HCT116 (cell line): ENCODE data around the gene LONRF3. TPM values are rescaled to one million over a fixed set of nuclear protein-coding genes. Genes with fewer than 3 reads are reported as not detected.

Experiments
- ATAC-seq: fragments of 200-7000 bp; cut with Tn5 transposase; 2 replicates; pipeline ENCODE4 v1.9.1; 2020; ENCODE audit warnings: mild to moderate bottlenecking, moderate library complexity
- BruUV-seq: library from RNA; stranded (reverse); fragments of 400-500 nt; replicated peaks from 2 replicates; lab custom pipeline; 2021; lab: Mats Ljungman, UMichigan
- CTCF ChIA-PET: fragments of 300-600 bp; sonication (Branson Sonifier 250); formaldehyde crosslinking; loops from one replicate; lab custom pipeline; 2021; ENCODE audit warnings: antibody characterized with exemption; lab: Charles Lee
- POLR2A ChIA-PET: fragments of 300-600, 350-600 bp; sonication (Branson Sonifier 250); formaldehyde crosslinking; loops from one replicate; lab custom pipeline; 2021; ENCODE audit warnings: antibody characterized with exemption; lab: Charles Lee
- RAD21 ChIA-PET, 2 experiments: fragments of 300-600 bp; sonication (Branson Sonifier 250); formaldehyde crosslinking; loops; one replicate each; lab custom pipeline; 2023; ENCODE audit warnings: low total read pairs in 2 of 2; ENCODE audit not compliant: uncharacterized antibody in 2 of 2, unreplicated experiment in 2 of 2, low non-redundant PET in 1 of 2; lab: Charles Lee
- DNase-seq: peaks from one replicate; pipeline ENCODE4 v3.0.0-alpha.2; 2010; ENCODE audit warnings: low read depth, low spot score
- H2AFZ ChIP-seq: fragments of 200-600 bp; shearing (Covaris generic), sonication (generic); 2 replicates; pipeline ENCODE4 v1.6.1; 2017; ENCODE audit warnings: low read depth, mixed run types, mixed read lengths, antibody characterized with exemption, low read length; ENCODE audit not compliant: poor library complexity, severe bottlenecking
- H3K27ac ChIP-seq: 2 replicates; pipeline ENCODE4 v1.5.1; 2012; ENCODE audit warnings: low read depth, low read length
- H3K27me3 ChIP-seq: fragments of 200-600 bp; sonication (generic); 2 replicates; pipeline ENCODE4 v1.6.1; 2016; ENCODE audit warnings: mixed run types, low read length, mixed read lengths; ENCODE audit not compliant: insufficient read depth
- H3K36me3 ChIP-seq, 2 experiments: fragments of 200-500 bp in 1 of 2; fragments of 200-600 bp in 1 of 2; sonication (Bioruptor generic) in 1 of 2; sonication (generic) in 1 of 2; 2 replicates each; pipeline versions ENCODE4 v1.5.1 to v1.6.1; 2014 to 2016; ENCODE audit warnings: low read length in 2 of 2, inconsistent platforms in 1 of 2, mixed read lengths in 1 of 2, mixed run types in 1 of 2; ENCODE audit not compliant: insufficient read depth in 2 of 2, control insufficient read depth in 1 of 2
- H3K4me1 ChIP-seq, 2 experiments: fragments of 200-600 bp in 1 of 2; sonication (generic) in 1 of 2; 2 replicates each; pipeline versions ENCODE4 v1.5.1 to v1.6.1; 2012 to 2017; ENCODE audit warnings: low read length in 2 of 2, inconsistent platforms in 1 of 2, mild to moderate bottlenecking in 1 of 2, mixed read lengths in 1 of 2, mixed run types in 1 of 2, moderate library complexity in 1 of 2; ENCODE audit not compliant: insufficient read depth in 2 of 2, control insufficient read depth in 1 of 2
- H3K4me2 ChIP-seq: fragments of 200-600 bp; sonication (generic); 2 replicates; pipeline ENCODE4 v1.6.1; 2017; ENCODE audit warnings: mixed run types, low read length, mixed read lengths
- H3K4me3 ChIP-seq, 2 experiments: fragments of 200-600 bp in 1 of 2; sonication (generic) in 1 of 2; replicated peaks in 1 of 2; 2 replicates each; pipeline ENCODE4 v1.5.1; 2011 to 2016; ENCODE audit warnings: low read length in 2 of 2, control low read depth in 1 of 2, low read depth in 1 of 2, mild to moderate bottlenecking in 1 of 2, mixed read lengths in 1 of 2, mixed run types in 1 of 2
- H3K79me2 ChIP-seq: fragments of 200-600 bp; sonication (generic); 2 replicates; pipeline ENCODE4 v1.6.1; 2017; ENCODE audit warnings: mild to moderate bottlenecking, mixed run types, low read length, moderate library complexity, mixed read lengths; ENCODE audit not compliant: insufficient read depth
- H3K9ac ChIP-seq: fragments of 200-600 bp; sonication (generic); 2 replicates; pipeline ENCODE4 v1.6.1; 2016; ENCODE audit warnings: low read length, mixed read lengths
- H3K9me2 ChIP-seq: fragments of 200-600 bp; sonication (generic), shearing (Covaris generic); 2 replicates; pipeline ENCODE4 v1.6.1; 2017; ENCODE audit warnings: mixed run types, mild to moderate bottlenecking, moderate library complexity; ENCODE audit not compliant: insufficient read depth
- H3K9me3 ChIP-seq, 2 experiments: fragments of 200-500 bp in 1 of 2; fragments of 200-600 bp in 1 of 2; sonication (Bioruptor generic) in 1 of 2; sonication (generic) in 1 of 2; 2 replicates each; pipeline ENCODE4 v1.6.1; 2014 to 2017; ENCODE audit warnings: low read length in 2 of 2, mixed read lengths in 2 of 2, inconsistent platforms in 1 of 2, low read depth in 1 of 2, mild to moderate bottlenecking in 1 of 2, mixed run types in 1 of 2, moderate library complexity in 1 of 2; ENCODE audit not compliant: control insufficient read depth in 1 of 2, insufficient read depth in 1 of 2
- H4K20me1 ChIP-seq: fragments of 200-600 bp; sonication (generic), shearing (Covaris generic); 2 replicates; pipeline ENCODE4 v1.6.1; 2017; ENCODE audit warnings: mixed run types, mild to moderate bottlenecking, moderate library complexity; ENCODE audit not compliant: insufficient read depth
- CBX3 ChIP-seq: IDR thresholded peaks from 2 replicates; pipeline ENCODE4 v1.6.1; 2012; ENCODE audit warnings: low read depth
- CEBPB ChIP-seq: IDR thresholded peaks from 2 replicates; pipeline ENCODE4 v1.6.1; 2012; ENCODE audit warnings: low read depth
- EGR1 ChIP-seq: IDR thresholded peaks from 2 replicates; pipeline ENCODE4 v1.6.1; 2012; ENCODE audit warnings: low read depth
- ELF1 ChIP-seq: IDR thresholded peaks from 2 replicates; pipeline ENCODE4 v1.6.1; 2012; ENCODE audit warnings: low read depth, borderline replicate concordance
- EZH2phosphoT487 ChIP-seq: fragments of 200-600 bp; IDR thresholded peaks from 2 replicates; pipeline ENCODE4 v1.6.1; 2018; ENCODE audit warnings: antibody characterized with exemption, borderline replicate concordance
- ZNF274 ChIP-seq: fragments of 200-500 bp; sonication (Bioruptor generic); IDR thresholded peaks from 2 replicates; pipeline ENCODE4 v1.6.1; 2014; ENCODE audit warnings: mild to moderate bottlenecking, low read depth, low read length, inconsistent platforms
- intact Hi-C: fragments of 100-400 bp; cut with micrococcal nuclease; formaldehyde crosslinking; loops from 2 replicates; pipeline ENCODE4 v1.10.0; 2022
- total RNA-seq: library from RNA; stranded (reverse); gene quantifications from one replicate; pipeline ENCODE4 v1.2.1, GENCODE V29; 2021; ENCODE audit not compliant: unreplicated experiment
- TF ChIP-seq, protein P1 (sequence below): IDR thresholded peaks from 2 replicates; pipeline ENCODE4 v1.6.1; 2012
- TF ChIP-seq, protein P2 (sequence below): IDR thresholded peaks from 2 replicates; pipeline ENCODE4 v1.6.1; 2011; ENCODE audit warnings: mild to moderate bottlenecking, low read length, moderate library complexity; ENCODE audit not compliant: insufficient replicate concordance; ENCODE audit errors: extremely low read depth

The LONRF3 gene
- total RNA-seq, 1 experiment from 2014 or later: 3.1 TPM

DNA sequence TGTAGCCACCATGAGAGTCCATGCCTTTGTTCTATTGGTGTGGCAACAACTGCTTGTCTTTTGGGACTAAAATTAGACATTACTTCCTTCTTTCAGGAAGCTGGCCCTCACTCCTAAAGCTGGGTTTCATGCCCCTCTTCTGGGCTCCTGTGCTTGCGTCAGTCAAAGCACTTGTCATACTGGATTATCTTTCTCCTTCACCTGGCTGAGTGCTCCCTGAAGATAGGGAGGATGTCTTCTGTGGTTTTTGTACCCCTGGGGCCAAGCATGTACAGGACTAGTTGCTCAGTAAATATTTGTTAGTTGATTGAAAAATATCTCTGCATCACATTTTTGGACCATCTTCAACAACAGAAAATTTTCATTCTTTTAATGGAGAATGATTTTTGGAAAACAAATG, 26.1 kb upstream of the LONRF3 start:
- H3K27me3 ChIP-seq: no peaks in the 10 kb centered on the region
- intact Hi-C loops: no loop called here
- no peaks in the 10 kb centered on the region for H3K9me3 ChIP-seq
- ChIA-PET RAD21 (no interaction called here), POLR2A (no interaction called here), CTCF (no interaction called here)
- no peak overlapping the region for H2AFZ ChIP-seq
- no peaks in the 10 kb centered on the region for H3K36me3 ChIP-seq
- no peaks in the 10 kb centered on the region for H4K20me1 ChIP-seq
- H3K9me2 ChIP-seq: no peaks in the 10 kb centered on the region
- no peak overlapping the region for H3K27ac ChIP-seq
- DNase-seq (no peak), ATAC-seq (no peak)
- no peaks in the 10 kb centered on the region for H3K4me1 ChIP-seq
- H3K9ac ChIP-seq: no peak overlapping the region
- no peak overlapping the region for H3K4me2 ChIP-seq
- no TSS peak for BruUV-seq
- no peaks in the 10 kb centered on the region for H3K79me2 ChIP-seq
- no peak for TF ChIP-seq ZNF274
- TF ChIP-seq ELF1: no peak
- TF ChIP-seq, protein P1, sequence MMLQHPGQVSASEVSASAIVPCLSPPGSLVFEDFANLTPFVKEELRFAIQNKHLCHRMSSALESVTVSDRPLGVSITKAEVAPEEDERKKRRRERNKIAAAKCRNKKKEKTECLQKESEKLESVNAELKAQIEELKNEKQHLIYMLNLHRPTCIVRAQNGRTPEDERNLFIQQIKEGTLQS: no peak
- no peak for TF ChIP-seq CBX3
- no peak for TF ChIP-seq CEBPB
- TF ChIP-seq EGR1: no peak
- no peak for TF ChIP-seq EZH2phosphoT487
- TF ChIP-seq, protein P2, sequence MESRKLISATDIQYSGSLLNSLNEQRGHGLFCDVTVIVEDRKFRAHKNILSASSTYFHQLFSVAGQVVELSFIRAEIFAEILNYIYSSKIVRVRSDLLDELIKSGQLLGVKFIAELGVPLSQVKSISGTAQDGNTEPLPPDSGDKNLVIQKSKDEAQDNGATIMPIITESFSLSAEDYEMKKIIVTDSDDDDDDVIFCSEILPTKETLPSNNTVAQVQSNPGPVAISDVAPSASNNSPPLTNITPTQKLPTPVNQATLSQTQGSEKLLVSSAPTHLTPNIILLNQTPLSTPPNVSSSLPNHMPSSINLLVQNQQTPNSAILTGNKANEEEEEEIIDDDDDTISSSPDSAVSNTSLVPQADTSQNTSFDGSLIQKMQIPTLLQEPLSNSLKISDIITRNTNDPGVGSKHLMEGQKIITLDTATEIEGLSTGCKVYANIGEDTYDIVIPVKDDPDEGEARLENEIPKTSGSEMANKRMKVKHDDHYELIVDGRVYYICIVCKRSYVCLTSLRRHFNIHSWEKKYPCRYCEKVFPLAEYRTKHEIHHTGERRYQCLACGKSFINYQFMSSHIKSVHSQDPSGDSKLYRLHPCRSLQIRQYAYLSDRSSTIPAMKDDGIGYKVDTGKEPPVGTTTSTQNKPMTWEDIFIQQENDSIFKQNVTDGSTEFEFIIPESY: no peak
- H3K4me3 ChIP-seq: no peak overlapping the region
